Measurements from ENCODE around the gene TGM1.
"Not testable (repeated sequence)": the region's sequence is repeated elsewhere in the genome, so short reads cannot be mapped to it uniquely, and the experiment has no call there.

TGM1 gene

GRCh38 chr14:24232121-24232644 lies 30.8 kb downstream of the TGM1 start, which contains the start of gene NEDD8:
NEDD8 (minus strand) TSS chr14:24232367; CDS start chr14:24232267, 100 bp downstream.
- Histone ChIP-seq H3K9ac (ENCODE audit: low read length) (peak within 1 kb of the TSS; percentile 70), H3K27me3 (ENCODE audit: control insufficient read depth, insufficient read depth, low read length) (no peaks in the 10 kb centered on the region), H3K36me3 (ENCODE audit: control insufficient read depth, insufficient read depth, low read length) (no peaks in the 10 kb centered on the region), H3K4me3 (ENCODE audit: low read length) (peak within 1 kb of the TSS; percentile 87), H3K4me1 (ENCODE audit: control insufficient read depth, insufficient read depth, low read length) (peaks cover 8% of the 10 kb centered on the region), H3K9me3 (ENCODE audit: control insufficient read depth, low read length) (no peaks in the 10 kb centered on the region)

- Histone ChIP-seq H3K27me3 (ENCODE audit: control insufficient read depth, insufficient read depth, low read length) (no peaks in the 10 kb centered on the region), H3K9ac (ENCODE audit: low read length) (peak overlapping the region; percentile 70), H3K36me3 (ENCODE audit: control insufficient read depth, insufficient read depth, low read length) (no peaks in the 10 kb centered on the region), H3K4me1 (ENCODE audit: control insufficient read depth, insufficient read depth, low read length) (peaks cover 8% of the 10 kb centered on the region), H3K9me3 (ENCODE audit: control insufficient read depth, low read length) (no peaks in the 10 kb centered on the region), H3K4me3 (ENCODE audit: low read length) (peak overlapping the region; percentile 87)
Measured at GRCh38 chr14:24231263-24232120, 31.5 kb downstream of the TGM1 start.

- Histone ChIP-seq H3K4me1 (ENCODE audit: control insufficient read depth, insufficient read depth, low read length) (peaks cover 8% of the 10 kb centered on the region), H3K4me3 (ENCODE audit: low read length) (no peak overlapping the region), H3K36me3 (ENCODE audit: control insufficient read depth, insufficient read depth, low read length) (no peaks in the 10 kb centered on the region), H3K27me3 (ENCODE audit: control insufficient read depth, insufficient read depth, low read length) (no peaks in the 10 kb centered on the region), H3K9me3 (ENCODE audit: control insufficient read depth, low read length) (no peaks in the 10 kb centered on the region), H3K9ac (ENCODE audit: low read length) (no peak overlapping the region)
Measured at GRCh38 chr14:24228902-24229301, 34.1 kb downstream of the TGM1 start.

- H3K9ac ChIP-seq (ENCODE audit: low read length) = no peak overlapping the region
- no peaks in the 10 kb centered on the region for H3K27me3 ChIP-seq (ENCODE audit: control insufficient read depth, insufficient read depth, low read length)
- H3K4me1 ChIP-seq (ENCODE audit: control insufficient read depth, insufficient read depth, low read length) = peaks cover 6% of the 10 kb centered on the region
Measured at GRCh38 chr14:24226473-24226872, 36.5 kb downstream of the TGM1 start.

GRCh38 chr14:24224618-24225071 lies 38.3 kb downstream of the TGM1 start:
- H3K36me3 ChIP-seq (ENCODE audit: control insufficient read depth, insufficient read depth, low read length) = no peaks in the 10 kb centered on the region
- no peaks in the 10 kb centered on the region for H3K4me1 ChIP-seq (ENCODE audit: control insufficient read depth, insufficient read depth, low read length)
- no peaks in the 10 kb centered on the region for H3K27me3 ChIP-seq (ENCODE audit: control insufficient read depth, insufficient read depth, low read length)
- no peaks in the 10 kb centered on the region for H3K9me3 ChIP-seq (ENCODE audit: control insufficient read depth, low read length)
- no peak overlapping the region for H3K9ac ChIP-seq (ENCODE audit: low read length)
- H3K4me3 ChIP-seq (ENCODE audit: low read length) = no peak overlapping the region

More at GRCh38 chr14:24226473-24226872, 36.5 kb downstream of the TGM1 start:
- Histone ChIP-seq H3K4me3 (ENCODE audit: low read length) (no peak overlapping the region), H3K9me3 (ENCODE audit: control insufficient read depth, low read length) (no peaks in the 10 kb centered on the region), H3K36me3 (ENCODE audit: control insufficient read depth, insufficient read depth, low read length) (no peaks in the 10 kb centered on the region)

GRCh38 chr14:24222987-24223386 lies 40.0 kb downstream of the TGM1 start:
- H3K36me3 ChIP-seq (ENCODE audit: control insufficient read depth, insufficient read depth, low read length); H3K27me3 ChIP-seq (ENCODE audit: control insufficient read depth, insufficient read depth, low read length): not testable (repeated sequence)

GRCh38 chr14:24219521-24219920 lies 43.5 kb downstream of the TGM1 start:
- Histone ChIP-seq H3K9ac (ENCODE audit: low read length) (no peak overlapping the region), H3K4me3 (ENCODE audit: low read length) (no peak overlapping the region), H3K4me1 (ENCODE audit: control insufficient read depth, insufficient read depth, low read length) (no peaks in the 10 kb centered on the region), H3K27me3 (ENCODE audit: control insufficient read depth, insufficient read depth, low read length) (no peaks in the 10 kb centered on the region), H3K36me3 (ENCODE audit: control insufficient read depth, insufficient read depth, low read length) (peaks cover 6% of the 10 kb centered on the region), H3K9me3 (ENCODE audit: control insufficient read depth, low read length) (no peaks in the 10 kb centered on the region)

More at GRCh38 chr14:24222987-24223386, 40.0 kb downstream of the TGM1 start:
- not testable (repeated sequence) for H3K4me1 ChIP-seq (ENCODE audit: control insufficient read depth, insufficient read depth, low read length); H3K4me3 ChIP-seq (ENCODE audit: low read length); H3K9ac ChIP-seq (ENCODE audit: low read length); H3K9me3 ChIP-seq (ENCODE audit: control insufficient read depth, low read length)

- Histone ChIP-seq H3K4me1 (ENCODE audit: control insufficient read depth, insufficient read depth, low read length) (peaks cover 3% of the 10 kb centered on the region), H3K9me3 (ENCODE audit: control insufficient read depth, low read length) (no peaks in the 10 kb centered on the region), H3K36me3 (ENCODE audit: control insufficient read depth, insufficient read depth, low read length) (peaks cover 6% of the 10 kb centered on the region), H3K9ac (ENCODE audit: low read length) (no peak overlapping the region), H3K4me3 (ENCODE audit: low read length) (no peak overlapping the region), H3K27me3 (ENCODE audit: control insufficient read depth, insufficient read depth, low read length) (no peaks in the 10 kb centered on the region)
Measured at GRCh38 chr14:24219080-24219479, 43.9 kb downstream of the TGM1 start.

GRCh38 chr14:24216876-24217275 lies 46.1 kb downstream of the TGM1 start:
- not testable (repeated sequence) for H3K9ac ChIP-seq (ENCODE audit: low read length); H3K4me3 ChIP-seq (ENCODE audit: low read length); H3K4me1 ChIP-seq (ENCODE audit: control insufficient read depth, insufficient read depth, low read length); H3K27me3 ChIP-seq (ENCODE audit: control insufficient read depth, insufficient read depth, low read length); H3K36me3 ChIP-seq (ENCODE audit: control insufficient read depth, insufficient read depth, low read length); H3K9me3 ChIP-seq (ENCODE audit: control insufficient read depth, low read length)

- Histone ChIP-seq H3K36me3 (ENCODE audit: control insufficient read depth, insufficient read depth, low read length) (peaks cover 6% of the 10 kb centered on the region), H3K4me1 (ENCODE audit: control insufficient read depth, insufficient read depth, low read length) (peaks cover 10% of the 10 kb centered on the region), H3K9me3 (ENCODE audit: control insufficient read depth, low read length) (no peaks in the 10 kb centered on the region), H3K4me3 (ENCODE audit: low read length) (no peak overlapping the region), H3K9ac (ENCODE audit: low read length) (no peak overlapping the region), H3K27me3 (ENCODE audit: control insufficient read depth, insufficient read depth, low read length) (no peaks in the 10 kb centered on the region)
Measured at GRCh38 chr14:24216345-24216699, 46.7 kb downstream of the TGM1 start.

- Histone ChIP-seq H3K9me3 (ENCODE audit: control insufficient read depth, low read length) (no peaks in the 10 kb centered on the region), H3K4me1 (ENCODE audit: control insufficient read depth, insufficient read depth, low read length) (peaks cover 10% of the 10 kb centered on the region), H3K36me3 (ENCODE audit: control insufficient read depth, insufficient read depth, low read length) (peaks cover 6% of the 10 kb centered on the region), H3K9ac (ENCODE audit: low read length) (peak within 1 kb of the TSS; percentile 81), H3K4me3 (ENCODE audit: low read length) (peak within 1 kb of the TSS; percentile 81), H3K27me3 (ENCODE audit: control insufficient read depth, insufficient read depth, low read length) (no peaks in the 10 kb centered on the region)
Measured at GRCh38 chr14:24215495-24216344, 47.3 kb downstream of the TGM1 start, which contains the start of gene MDP1. MDP1 (minus strand) TSS chr14:24216066; CDS start chr14:24215955, 111 bp downstream.

Measured in mucosa of stomach (tissue), 1 donor.